GM19463 (cell line): ENCODE results near the gene ACSM2A.
"Not testable (repeated sequence)": the region's sequence is repeated elsewhere in the genome, so short reads cannot be mapped to it uniquely, and the experiment has no call there.

Experiments
- ATAC-seq: cut with Tn5 transposase; IDR thresholded peaks from one replicate; pipeline ENCODE4 v1.9.1; 2021; ENCODE audit warnings: mild to moderate bottlenecking, moderate library complexity; ENCODE audit not compliant: unreplicated experiment

ACSM2A gene

GRCh38 chr16:20451364-20451763, at the start of gene ACSM2A:
Gene ACSM2A (plus strand): TSS chr16:20451521. CDS start chr16:20460115, 8,594 bp downstream.
- not testable (repeated sequence) for ATAC-seq

GRCh38 chr16:20402651-20403050, 48.7 kb upstream of the ACSM2A start:
- no peak for ATAC-seq

- no peak for ATAC-seq
Observed at GRCh38 chr16:20404637-20405036, 46.7 kb upstream of the ACSM2A start, which contains the start of gene PDILT. Gene PDILT (minus strand): TSS chr16:20404737. CDS start chr16:20399300, 5,437 bp downstream.

GRCh38 chr16:20409398-20410120, 41.8 kb upstream of the ACSM2A start, which contains the start of gene ACSM5:
Gene ACSM5 (plus strand): TSS chr16:20409534. CDS start chr16:20411485, 1,951 bp downstream.
- peak; percentile 38 for ATAC-seq

GRCh38 chr16:20410121-20410723, 41.1 kb upstream of the ACSM2A start:
- ATAC-seq: peak; percentile 67

- ATAC-seq: no peak
Observed at GRCh38 chr16:20411055-20411454, 40.3 kb upstream of the ACSM2A start.

GRCh38 chr16:20415541-20415940, 35.8 kb upstream of the ACSM2A start:
- ATAC-seq: no peak

- ATAC-seq: not testable (repeated sequence)
Observed at GRCh38 chr16:20419093-20419492, 32.2 kb upstream of the ACSM2A start.

- ATAC-seq: not testable (repeated sequence)
Observed at GRCh38 chr16:20421748-20422147, 29.6 kb upstream of the ACSM2A start.

GRCh38 chr16:20423772-20424128, 27.6 kb upstream of the ACSM2A start:
- not testable (repeated sequence) for ATAC-seq

- no peak for ATAC-seq
Observed at GRCh38 chr16:20424129-20424866, 27.0 kb upstream of the ACSM2A start.

GRCh38 chr16:20427401-20427797, 23.9 kb upstream of the ACSM2A start:
- not testable (repeated sequence) for ATAC-seq

GRCh38 chr16:20429499-20429898, 21.8 kb upstream of the ACSM2A start:
- not testable (repeated sequence) for ATAC-seq

GRCh38 chr16:20430480-20430879, 20.8 kb upstream of the ACSM2A start:
- not testable (repeated sequence) for ATAC-seq

GRCh38 chr16:20430948-20431347, 20.4 kb upstream of the ACSM2A start:
- no peak for ATAC-seq

GRCh38 chr16:20438950-20439349, 12.4 kb upstream of the ACSM2A start:
- not testable (repeated sequence) for ATAC-seq

GRCh38 chr16:20439820-20440231, 11.5 kb upstream of the ACSM2A start:
- not testable (repeated sequence) for ATAC-seq

- not testable (repeated sequence) for ATAC-seq
Observed at GRCh38 chr16:20440731-20441130, 10.6 kb upstream of the ACSM2A start.

GRCh38 chr16:20441191-20441590, 10.1 kb upstream of the ACSM2A start:
- ATAC-seq: no peak

- not testable (repeated sequence) for ATAC-seq
Observed at GRCh38 chr16:20441859-20442258, 9.5 kb upstream of the ACSM2A start.

GRCh38 chr16:20446652-20447393, 4.5 kb upstream of the ACSM2A start:
- ATAC-seq: not testable (repeated sequence)
